HEK293 (cell line): Measurements from ENCODE around the gene RPL15.
A peak's percentile ranks its signal among the peaks of the same experiment; 100 is the strongest.

ENCODE experiments used
- AEBP2 ChIP-seq: fragments of 450-650 bp; formaldehyde crosslinking; IDR thresholded peaks from 2 replicates; pipeline ENCODE4 v1.5.1; 2016; ENCODE audit warnings: missing biosample characterization, missing genetic modification characterization, borderline replicate concordance
- EGR2 ChIP-seq: fragments of 450-650 bp; formaldehyde crosslinking; IDR thresholded peaks from 2 replicates; pipeline ENCODE4 v1.5.1; 2016; ENCODE audit warnings: low read depth, missing biosample characterization, missing genetic modification characterization
- GLI4 ChIP-seq: fragments of 450-650 bp; formaldehyde crosslinking; IDR thresholded peaks from 2 replicates; pipeline ENCODE4 v1.5.1; 2016; ENCODE audit warnings: missing biosample characterization, missing genetic modification characterization
- MEIS1 ChIP-seq: sonication (generic); formaldehyde crosslinking; IDR thresholded peaks from 2 replicates; pipeline ENCODE4 v1.8.1; 2022; ENCODE audit warnings: missing genetic modification reagents, mild to moderate bottlenecking, borderline replicate concordance
- REST ChIP-seq: fragments of 450-650 bp; formaldehyde crosslinking; IDR thresholded peaks from 2 replicates; pipeline ENCODE4 v1.5.1; 2016; ENCODE audit warnings: missing biosample characterization, missing genetic modification characterization
- SCRT1 ChIP-seq: fragments of 450-650 bp; formaldehyde crosslinking; IDR thresholded peaks from 2 replicates; pipeline ENCODE4 v1.5.1; 2016; ENCODE audit warnings: missing biosample characterization, missing genetic modification characterization, borderline replicate concordance
- SETDB1 ChIP-seq: IDR thresholded peaks from one replicate; pipeline ENCODE4 v1.6.1; 2017; ENCODE audit warnings: mild to moderate bottlenecking, low read length, moderate library complexity, mixed read lengths; ENCODE audit not compliant: insufficient read length
- SP7 ChIP-seq: fragments of 450-650 bp; formaldehyde crosslinking; IDR thresholded peaks from 2 replicates; pipeline ENCODE4 v1.5.1; 2016; ENCODE audit warnings: missing biosample characterization, missing genetic modification characterization
- ZBTB17 ChIP-seq: fragments of 450-650 bp; formaldehyde crosslinking; IDR thresholded peaks from 2 replicates; pipeline ENCODE4 v1.5.1; 2016; ENCODE audit warnings: missing biosample characterization, missing genetic modification characterization
- ZBTB6 ChIP-seq: fragments of 450-650 bp; formaldehyde crosslinking; IDR thresholded peaks from 2 replicates; pipeline ENCODE4 v1.5.1; 2017; ENCODE audit warnings: missing biosample characterization, missing genetic modification characterization
- ZFP69B ChIP-seq: fragments of 450-650 bp; formaldehyde crosslinking; IDR thresholded peaks from 2 replicates; pipeline ENCODE4 v1.5.1; 2016; ENCODE audit warnings: missing biosample characterization, missing genetic modification characterization
- ZNF114 ChIP-seq: fragments of 450-650 bp; formaldehyde crosslinking; IDR thresholded peaks from 2 replicates; pipeline ENCODE4 v1.5.0; 2017; ENCODE audit warnings: missing biosample characterization, missing genetic modification characterization
- ZNF121 ChIP-seq: fragments of 450-650 bp; formaldehyde crosslinking; IDR thresholded peaks from 2 replicates; pipeline ENCODE4 v1.5.1; 2016; ENCODE audit warnings: missing biosample characterization, missing genetic modification characterization
- ZNF133 ChIP-seq: fragments of 450-650 bp; formaldehyde crosslinking; IDR thresholded peaks from 2 replicates; pipeline ENCODE4 v1.5.1; 2016; ENCODE audit warnings: missing biosample characterization, missing genetic modification characterization
- ZNF155 ChIP-seq: fragments of 450-650 bp; formaldehyde crosslinking; IDR thresholded peaks from 2 replicates; pipeline ENCODE4 v1.5.1; 2016; ENCODE audit warnings: missing biosample characterization, missing genetic modification characterization
- ZNF280D ChIP-seq: fragments of 450-650 bp; formaldehyde crosslinking; IDR thresholded peaks from 2 replicates; pipeline ENCODE4 v1.5.1; 2016; ENCODE audit warnings: missing biosample characterization, missing genetic modification characterization
- ZNF391 ChIP-seq: fragments of 450-650 bp; formaldehyde crosslinking; IDR thresholded peaks from 2 replicates; pipeline ENCODE4 v1.5.1; 2016; ENCODE audit warnings: low read depth, missing biosample characterization, missing genetic modification characterization, borderline replicate concordance
- ZNF433 ChIP-seq: fragments of 450-650 bp; formaldehyde crosslinking; IDR thresholded peaks from 2 replicates; pipeline ENCODE4 v1.5.1; 2016; ENCODE audit warnings: missing biosample characterization, missing genetic modification characterization, low read depth
- ZNF449 ChIP-seq: fragments of 450-650 bp; formaldehyde crosslinking; IDR thresholded peaks from 2 replicates; pipeline ENCODE4 v1.5.1; 2017; ENCODE audit warnings: missing biosample characterization, mild to moderate bottlenecking, missing genetic modification characterization, moderate library complexity
- ZNF510 ChIP-seq: fragments of 450-650 bp; formaldehyde crosslinking; IDR thresholded peaks from 2 replicates; pipeline ENCODE4 v1.5.1; 2018; ENCODE audit warnings: mild to moderate bottlenecking, missing genetic modification characterization, missing biosample characterization; ENCODE audit not compliant: insufficient replicate concordance
- ZNF530 ChIP-seq: fragments of 450-650 bp; formaldehyde crosslinking; IDR thresholded peaks from 2 replicates; pipeline ENCODE4 v1.5.1; 2016; ENCODE audit warnings: low read depth, missing biosample characterization, missing genetic modification characterization
- ZNF544 ChIP-seq: fragments of 450-650 bp; formaldehyde crosslinking; IDR thresholded peaks from 2 replicates; pipeline ENCODE4 v1.5.0; 2017; ENCODE audit warnings: missing biosample characterization, missing genetic modification characterization
- ZNF585B ChIP-seq: fragments of 450-650 bp; formaldehyde crosslinking; IDR thresholded peaks from 2 replicates; pipeline ENCODE4 v1.5.1; 2016; ENCODE audit warnings: missing biosample characterization, missing genetic modification characterization
- ZNF600 ChIP-seq: fragments of 450-650 bp; formaldehyde crosslinking; IDR thresholded peaks from 2 replicates; pipeline ENCODE4 v1.5.1; 2016; ENCODE audit warnings: missing biosample characterization, missing genetic modification characterization
- ZNF660 ChIP-seq: fragments of 450-650 bp; IDR thresholded peaks from 2 replicates; pipeline ENCODE4 v1.5.1; 2018; ENCODE audit warnings: missing biosample characterization, mild to moderate bottlenecking, missing genetic modification characterization
- ZNF777 ChIP-seq: fragments of 450-650 bp; formaldehyde crosslinking; IDR thresholded peaks from 2 replicates; pipeline ENCODE4 v1.5.1; 2017; ENCODE audit warnings: missing biosample characterization, missing genetic modification characterization, borderline replicate concordance
- ZNF830 ChIP-seq: fragments of 450-650 bp; IDR thresholded peaks from 2 replicates; pipeline ENCODE4 v1.5.0; 2018; ENCODE audit warnings: missing biosample characterization, missing genetic modification characterization, low read depth, mild to moderate bottlenecking, moderate library complexity
- ZSCAN23 ChIP-seq: fragments of 450-650 bp; formaldehyde crosslinking; IDR thresholded peaks from 2 replicates; pipeline ENCODE4 v1.5.1; 2016; ENCODE audit warnings: missing biosample characterization, missing genetic modification characterization

RPL15 gene

GRCh38 chr3:23916886-23917678, at the start of gene RPL15, which contains the start of gene NKIRAS1 (continued):
- TF ChIP-seq ZNF449 (tag by site-specific recombination) (peak; percentile 59; the same call in 1 of the 2 replicates), AEBP2 (tag by site-specific recombination) (no peak), ZNF155 (tag by site-specific recombination) (no peak), EGR2 (peak; percentile 51; the same call in 1 of the 2 replicates), ZNF391 (tag by site-specific recombination) (peak; percentile 93; the same call in 1 of the 2 replicates), ZBTB17 (tag by site-specific recombination) (peak; percentile 98), ZFP69B (tag by site-specific recombination) (peak; percentile 23; the same call in 1 of the 2 replicates), REST (tag by site-specific recombination) (peak; percentile 54; the same call in 1 of the 2 replicates), ZNF585B (tag by site-specific recombination) (no peak), ZNF121 (tag by site-specific recombination) (peak; percentile 64; the same call in 1 of the 2 replicates), ZNF280D (tag by site-specific recombination) (0 out of 2 replicates have a peak, but pooled peaks have one; percentile 18), ZNF510 (tag by site-specific recombination) (no peak), MEIS1 (no peak), ZNF544 (tag by site-specific recombination) (no peak), ZNF777 (tag by site-specific recombination) (peak; percentile 52; the same call in 1 of the 2 replicates), SCRT1 (peak; percentile 64; the same call in 1 of the 2 replicates), ZNF600 (tag by site-specific recombination) (peak; percentile 52; the same call in 1 of the 2 replicates), ZNF114 (no peak), ZNF530 (tag by site-specific recombination) (no peak), ZSCAN23 (tag by site-specific recombination) (peak; percentile 74; the same call in 1 of the 2 replicates), ZNF660 (tag by site-specific recombination) (peak; percentile 86), ZNF830 (tag by site-specific recombination) (no peak), ZBTB6 (0 out of 2 replicates have a peak, but pooled peaks have one; percentile 46), ZNF433 (tag by site-specific recombination) (no peak), ZNF133 (tag by site-specific recombination) (peak; percentile 38; the same call in 1 of the 2 replicates), SETDB1 (no peak), GLI4 (tag by site-specific recombination) (peak; percentile 93; the same call in 1 of the 2 replicates), SP7 (peak; percentile 93)
